GM21737 (cell line): ENCODE data around the gene MIA3.
"Not testable (repeated sequence)": the region's sequence is repeated elsewhere in the genome, so short reads cannot be mapped to it uniquely, and the experiment has no call there.

ENCODE experiments used
- ATAC-seq: cut with Tn5 transposase; IDR thresholded peaks from one replicate; pipeline ENCODE4 v1.9.1; 2021; ENCODE audit warnings: mild to moderate bottlenecking, moderate library complexity; ENCODE audit not compliant: unreplicated experiment

Gene MIA3

DNA sequence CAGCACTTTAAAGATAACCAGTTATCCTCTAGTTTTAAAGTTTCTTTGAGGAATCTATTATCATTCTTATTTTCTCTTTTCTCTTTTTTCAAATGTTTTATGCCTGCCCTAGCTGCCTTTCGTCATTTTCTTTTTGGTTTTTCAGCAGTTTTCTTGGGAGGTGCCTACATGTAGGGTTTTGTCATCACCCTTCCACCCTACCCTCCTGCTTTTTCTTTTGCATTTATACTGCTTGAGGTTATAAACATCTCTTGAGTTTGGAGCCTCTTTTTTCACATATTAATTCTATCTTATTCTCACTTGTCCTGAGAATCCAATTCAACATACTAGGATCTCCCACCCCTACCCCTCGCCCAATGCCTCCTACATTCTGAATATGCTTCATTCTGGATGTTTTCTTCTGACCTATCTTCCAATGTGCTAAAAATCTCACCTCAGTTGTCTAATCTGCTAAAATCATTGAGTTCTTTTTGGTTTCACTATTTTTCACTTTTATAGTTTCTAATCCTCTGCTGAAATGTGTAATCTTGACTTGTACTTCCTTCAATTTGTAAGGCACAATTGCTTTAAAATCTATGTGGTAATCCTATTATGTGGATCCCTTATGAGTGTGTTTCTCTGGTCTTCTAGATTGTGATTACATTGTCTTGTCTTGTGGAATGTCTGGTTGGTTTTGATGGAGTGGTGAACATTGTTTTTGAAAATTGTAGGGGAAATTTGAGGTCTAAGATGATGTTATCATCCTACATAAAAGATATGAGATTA lies 38.7 kb downstream of the MIA3 start:
- no peak for ATAC-seq

- no peak for ATAC-seq
Measured at GRCh38 chr1:222657899-222658298, 40.0 kb downstream of the MIA3 start.

- ATAC-seq = no peak
Measured at GRCh38 chr1:222663431-222663934, 45.6 kb downstream of the MIA3 start.

- no peak for ATAC-seq
Measured at GRCh38 chr1:222665964-222666363, 48.1 kb downstream of the MIA3 start.

- not testable (repeated sequence) for ATAC-seq
Measured at GRCh38 chr1:222668184-222668583, 50.3 kb downstream of the MIA3 start.

GRCh38 chr1:222669107-222669506 lies 51.2 kb downstream of the MIA3 start:
- ATAC-seq = not testable (repeated sequence)

GRCh38 chr1:222670110-222670509 lies 52.2 kb downstream of the MIA3 start:
- ATAC-seq = no peak

DNA sequence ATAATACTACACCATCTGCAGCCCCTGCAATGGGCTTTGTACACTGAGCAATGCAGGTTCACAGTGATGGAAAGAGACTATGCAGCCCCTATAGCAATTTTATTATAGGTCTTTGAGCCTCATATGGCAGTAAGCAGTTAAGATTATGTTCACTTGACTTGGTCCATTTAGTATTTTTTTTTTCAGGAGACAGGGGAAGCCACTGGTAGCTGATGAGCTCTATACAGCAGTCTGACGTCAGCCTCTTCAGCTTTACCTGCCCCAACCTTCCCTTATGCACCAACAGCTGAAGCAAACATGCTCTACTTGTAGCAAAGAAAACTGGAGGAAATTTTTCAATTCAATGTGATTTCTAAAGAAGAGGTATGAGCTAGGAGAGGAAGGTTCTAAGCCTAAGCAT lies 62.2 kb downstream of the MIA3 start:
- no peak for ATAC-seq

DNA sequence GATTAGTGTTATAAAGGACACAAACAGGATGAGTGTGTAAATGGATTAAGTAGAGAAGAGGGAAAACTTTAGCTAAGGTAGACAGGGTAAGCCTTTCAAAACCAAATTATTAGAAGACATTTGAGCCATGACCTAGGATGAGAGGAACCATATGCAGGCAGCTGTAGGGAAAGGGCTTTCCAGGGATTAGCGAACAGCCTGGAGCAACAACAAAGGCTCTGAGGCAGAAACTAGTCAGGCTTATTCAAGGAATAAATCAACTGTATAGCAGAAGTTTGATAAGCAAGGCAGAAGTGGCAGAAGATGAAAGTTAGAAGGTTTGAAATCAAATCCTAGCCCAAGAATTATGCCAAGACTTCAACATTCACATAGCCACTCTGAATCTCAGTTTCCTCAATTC lies 73.1 kb downstream of the MIA3 start:
- ATAC-seq = no peak

- ATAC-seq = no peak
Measured at GRCh38 chr1:222694927-222695326, 77.0 kb downstream of the MIA3 start.

GRCh38 chr1:222696741-222697140 lies 78.8 kb downstream of the MIA3 start:
- ATAC-seq = no peak

DNA sequence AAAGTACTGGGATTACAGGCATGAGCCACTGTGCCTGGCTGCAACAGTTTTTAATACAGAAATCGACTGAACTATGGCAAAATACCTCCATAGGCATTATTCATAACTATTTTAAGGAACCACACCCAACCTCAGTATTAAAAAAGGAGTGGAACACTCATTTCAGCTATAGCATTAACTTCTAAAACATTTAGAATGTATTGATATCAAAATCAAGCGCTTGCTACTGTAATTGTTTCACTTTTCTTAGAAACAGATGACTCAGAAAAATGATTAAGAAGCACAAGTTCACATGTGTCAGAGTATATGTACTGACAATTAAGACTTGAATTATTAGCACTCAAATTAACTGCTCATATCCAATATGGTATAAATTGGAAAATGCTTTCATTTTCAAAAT lies 79.3 kb downstream of the MIA3 start:
- ATAC-seq = no peak

GRCh38 chr1:222697826-222698225 lies 79.9 kb downstream of the MIA3 start:
- no peak for ATAC-seq

DNA sequence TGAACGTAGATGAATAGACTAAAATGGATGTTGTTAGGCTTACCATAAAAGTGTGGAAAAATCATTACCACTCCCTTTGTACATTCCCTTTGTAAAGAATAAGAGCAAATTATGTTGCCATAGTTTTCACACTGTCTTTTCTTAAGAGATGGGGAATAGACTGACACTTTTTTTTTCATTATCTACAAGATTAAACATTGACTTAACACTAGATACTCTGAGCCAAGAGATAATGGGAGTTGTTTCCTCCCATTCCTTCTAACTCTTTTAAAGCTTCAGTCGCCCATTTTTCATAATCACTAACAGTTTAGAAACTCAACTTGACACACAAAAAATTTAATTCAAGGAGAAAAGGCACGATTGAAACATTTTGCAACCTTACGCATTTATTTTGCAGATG lies 84.3 kb downstream of the MIA3 start:
- ATAC-seq = no peak

- no peak for ATAC-seq
Measured at GRCh38 chr1:222704260-222704659, 86.4 kb downstream of the MIA3 start.

DNA sequence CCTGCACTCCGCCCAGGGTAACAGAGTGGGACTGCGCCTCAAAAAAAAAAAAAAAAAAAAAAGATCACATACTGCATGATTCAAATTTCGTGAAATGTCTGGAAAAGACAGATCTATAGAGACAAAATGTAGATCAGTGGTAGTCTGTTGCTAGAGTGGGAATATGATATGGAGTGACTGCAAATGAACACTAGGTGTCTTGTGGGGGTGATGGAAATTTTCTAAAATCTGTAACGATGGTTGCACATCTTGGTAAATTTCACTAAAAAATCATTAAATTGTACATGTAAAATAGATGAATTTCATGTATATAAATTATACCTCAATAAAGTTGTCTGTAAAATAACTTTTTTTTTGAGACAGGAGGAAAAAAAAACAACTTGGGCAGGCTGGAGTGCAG lies 88.9 kb downstream of the MIA3 start:
- no peak for ATAC-seq

DNA sequence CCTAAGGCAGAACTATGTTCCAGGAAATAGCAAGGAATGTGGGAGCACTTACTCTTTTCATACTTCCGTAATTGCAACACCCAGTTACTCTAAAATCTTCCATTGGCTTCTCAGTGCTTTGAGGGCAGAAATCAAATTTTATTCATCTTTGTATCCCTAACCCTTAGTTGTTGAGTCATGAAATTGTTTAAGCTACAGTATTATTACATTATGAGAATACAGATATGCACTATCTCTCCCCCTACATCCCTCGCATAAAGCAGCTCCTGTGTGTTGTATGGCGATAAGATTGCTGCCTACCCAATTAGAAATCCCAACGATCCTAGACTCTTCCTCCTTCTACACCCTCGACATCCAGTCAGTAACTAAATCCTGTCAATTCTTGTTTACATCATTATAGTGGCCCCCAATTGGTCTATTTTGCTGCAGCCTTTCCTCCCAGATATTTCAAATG lies 91.8 kb downstream of the MIA3 start:
- ATAC-seq = no peak

- ATAC-seq = peak; percentile 33
Measured at GRCh38 chr1:222711319-222712252, 93.7 kb downstream of the MIA3 start.

DNA sequence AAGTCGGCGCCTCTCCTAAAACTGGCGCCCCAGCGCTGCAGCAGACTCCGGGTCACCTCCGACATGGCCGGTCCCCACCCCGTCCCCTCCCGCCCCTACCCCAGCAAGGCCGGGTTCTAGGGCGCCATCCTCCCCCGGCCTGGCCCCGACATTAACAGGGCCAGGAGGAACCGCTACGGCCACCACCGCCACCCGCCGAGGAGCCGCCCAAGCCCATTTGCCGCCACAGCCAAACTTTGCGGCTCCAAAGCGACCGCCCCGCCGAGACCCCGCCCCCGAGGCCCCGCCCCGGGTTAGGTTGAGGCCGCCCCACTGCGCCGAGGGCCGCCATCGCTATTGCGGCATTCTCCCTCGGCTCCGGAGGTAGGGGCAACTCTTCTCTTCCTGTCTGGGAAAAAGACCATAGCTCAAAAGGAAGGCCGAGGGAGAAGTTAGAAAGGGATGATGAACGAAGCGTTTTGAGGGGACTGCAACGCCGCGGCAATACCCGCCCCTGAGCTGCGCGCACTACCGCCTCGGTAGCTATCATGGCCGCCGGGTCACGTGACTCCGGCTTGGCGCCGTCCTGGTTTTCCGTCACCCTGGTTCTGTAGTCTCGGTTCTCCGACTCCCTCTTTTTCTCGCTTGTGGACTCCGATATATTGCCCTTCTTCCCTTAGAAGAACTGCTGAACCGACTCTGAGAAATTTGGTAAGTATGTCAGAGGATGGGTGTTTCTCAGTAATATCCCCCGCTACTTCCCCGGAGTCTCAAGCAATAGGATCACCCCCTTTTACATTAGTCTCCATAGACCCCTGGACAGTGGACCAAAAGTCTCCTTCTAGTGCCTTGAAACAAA lies 94.6 kb downstream of the MIA3 start, which contains the start of the genes AIDA and BROX:
TSS of gene AIDA (minus strand) at position 239 of the 838 bp plus-strand sequence. CDS start at position 65, 174 bp downstream.
TSS of gene BROX (plus strand) at position 312 of the 838 bp plus-strand sequence. CDS start 3,136 bp downstream, outside the sequence.
- ATAC-seq = peak; percentile 77
